Stomach (tissue), 4 donors: ENCODE results near the gene LILRB4.
"Not testable (repeated sequence)": the region's sequence is repeated elsewhere in the genome, so short reads cannot be mapped to it uniquely, and the experiment has no call there.

Source experiments
- EP300 ChIP-seq: sonication (generic); formaldehyde crosslinking; IDR thresholded peaks from one replicate; pipeline ENCODE4 v1.6.1; 2017; ENCODE audit warnings: antibody characterized with exemption
- TF ChIP-seq, protein P1 (sequence below), 7 experiments: fragments of 450-650 bp in 4 of 7; fragments of 200-600 bp in 3 of 7; sonication (generic) in 3 of 7; IDR thresholded peaks; one replicate each; pipeline ENCODE4 v1.5.1; 2016 to 2019; ENCODE audit warnings: antibody characterized with exemption in 7 of 7, control low read depth in 2 of 7, mild to moderate bottlenecking in 1 of 7

DNA sequence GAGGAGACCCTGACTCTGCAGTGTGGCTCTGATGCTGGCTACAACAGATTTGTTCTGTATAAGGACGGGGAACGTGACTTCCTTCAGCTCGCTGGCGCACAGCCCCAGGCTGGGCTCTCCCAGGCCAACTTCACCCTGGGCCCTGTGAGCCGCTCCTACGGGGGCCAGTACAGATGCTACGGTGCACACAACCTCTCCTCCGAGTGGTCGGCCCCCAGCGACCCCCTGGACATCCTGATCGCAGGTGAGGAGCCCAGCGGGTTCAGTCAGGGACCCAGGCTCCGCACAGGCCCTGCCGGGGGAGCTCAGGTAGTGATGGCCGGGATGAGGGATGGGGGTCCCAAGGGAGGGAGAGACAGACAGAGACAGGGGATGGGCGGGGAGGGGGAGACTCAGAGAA is 30.3 kb upstream of the LILRB4 start:
- TF ChIP-seq, protein P1, sequence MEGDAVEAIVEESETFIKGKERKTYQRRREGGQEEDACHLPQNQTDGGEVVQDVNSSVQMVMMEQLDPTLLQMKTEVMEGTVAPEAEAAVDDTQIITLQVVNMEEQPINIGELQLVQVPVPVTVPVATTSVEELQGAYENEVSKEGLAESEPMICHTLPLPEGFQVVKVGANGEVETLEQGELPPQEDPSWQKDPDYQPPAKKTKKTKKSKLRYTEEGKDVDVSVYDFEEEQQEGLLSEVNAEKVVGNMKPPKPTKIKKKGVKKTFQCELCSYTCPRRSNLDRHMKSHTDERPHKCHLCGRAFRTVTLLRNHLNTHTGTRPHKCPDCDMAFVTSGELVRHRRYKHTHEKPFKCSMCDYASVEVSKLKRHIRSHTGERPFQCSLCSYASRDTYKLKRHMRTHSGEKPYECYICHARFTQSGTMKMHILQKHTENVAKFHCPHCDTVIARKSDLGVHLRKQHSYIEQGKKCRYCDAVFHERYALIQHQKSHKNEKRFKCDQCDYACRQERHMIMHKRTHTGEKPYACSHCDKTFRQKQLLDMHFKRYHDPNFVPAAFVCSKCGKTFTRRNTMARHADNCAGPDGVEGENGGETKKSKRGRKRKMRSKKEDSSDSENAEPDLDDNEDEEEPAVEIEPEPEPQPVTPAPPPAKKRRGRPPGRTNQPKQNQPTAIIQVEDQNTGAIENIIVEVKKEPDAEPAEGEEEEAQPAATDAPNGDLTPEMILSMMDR (IDR thresholded peaks at IDR 0.05), result not testable (repeated sequence)
- not testable (repeated sequence) for TF ChIP-seq EP300
